WTC11 (cell line): Measurements from ENCODE around the gene PRKCE.

Experiments used
- ATF6 ChIP-seq: sonication (generic); formaldehyde crosslinking; IDR thresholded peaks from 2 replicates; pipeline ENCODE4 v1.8.1; 2023; ENCODE audit warnings: mild to moderate bottlenecking, missing genetic modification reagents
- IRF1 ChIP-seq: sonication (generic); formaldehyde crosslinking; IDR thresholded peaks from 2 replicates; pipeline ENCODE4 v1.8.0; 2023; ENCODE audit warnings: missing genetic modification reagents
- MAX ChIP-seq: sonication (generic); formaldehyde crosslinking; IDR thresholded peaks from 2 replicates; pipeline ENCODE4 v1.8.0; 2022; ENCODE audit warnings: mild to moderate bottlenecking, missing genetic modification reagents
- TF ChIP-seq, protein P1 (sequence below): fragments of 200-600 bp; IDR thresholded peaks from 2 replicates; pipeline ENCODE4 v1.8.0; 2022; ENCODE audit warnings: antibody characterized with exemption

GRCh38 chr2:46208766-46209165 lies 557.3 kb downstream of the PRKCE start:
- TF ChIP-seq, protein P1, sequence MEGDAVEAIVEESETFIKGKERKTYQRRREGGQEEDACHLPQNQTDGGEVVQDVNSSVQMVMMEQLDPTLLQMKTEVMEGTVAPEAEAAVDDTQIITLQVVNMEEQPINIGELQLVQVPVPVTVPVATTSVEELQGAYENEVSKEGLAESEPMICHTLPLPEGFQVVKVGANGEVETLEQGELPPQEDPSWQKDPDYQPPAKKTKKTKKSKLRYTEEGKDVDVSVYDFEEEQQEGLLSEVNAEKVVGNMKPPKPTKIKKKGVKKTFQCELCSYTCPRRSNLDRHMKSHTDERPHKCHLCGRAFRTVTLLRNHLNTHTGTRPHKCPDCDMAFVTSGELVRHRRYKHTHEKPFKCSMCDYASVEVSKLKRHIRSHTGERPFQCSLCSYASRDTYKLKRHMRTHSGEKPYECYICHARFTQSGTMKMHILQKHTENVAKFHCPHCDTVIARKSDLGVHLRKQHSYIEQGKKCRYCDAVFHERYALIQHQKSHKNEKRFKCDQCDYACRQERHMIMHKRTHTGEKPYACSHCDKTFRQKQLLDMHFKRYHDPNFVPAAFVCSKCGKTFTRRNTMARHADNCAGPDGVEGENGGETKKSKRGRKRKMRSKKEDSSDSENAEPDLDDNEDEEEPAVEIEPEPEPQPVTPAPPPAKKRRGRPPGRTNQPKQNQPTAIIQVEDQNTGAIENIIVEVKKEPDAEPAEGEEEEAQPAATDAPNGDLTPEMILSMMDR, result no peak
- TF ChIP-seq ATF6 (CRISPR knock-in tag), result no peak
- TF ChIP-seq IRF1, result no peak
- no peak for TF ChIP-seq MAX
